Measurements from ENCODE around the gene BRD4.

The BRD4 gene

GRCh38 chr19:15279326-15279904 lies 52.9 kb downstream of the BRD4 start:
- DNase-seq (ENCODE audit: extremely low spot score, insufficient read length, low read depth): no peak
- no peak for FAIRE-seq

GRCh38 chr19:15276620-15277215 lies 55.6 kb downstream of the BRD4 start:
- DNase-seq (ENCODE audit: extremely low spot score, insufficient read length, low read depth) (no peak), FAIRE-seq (no peak)

DNA sequence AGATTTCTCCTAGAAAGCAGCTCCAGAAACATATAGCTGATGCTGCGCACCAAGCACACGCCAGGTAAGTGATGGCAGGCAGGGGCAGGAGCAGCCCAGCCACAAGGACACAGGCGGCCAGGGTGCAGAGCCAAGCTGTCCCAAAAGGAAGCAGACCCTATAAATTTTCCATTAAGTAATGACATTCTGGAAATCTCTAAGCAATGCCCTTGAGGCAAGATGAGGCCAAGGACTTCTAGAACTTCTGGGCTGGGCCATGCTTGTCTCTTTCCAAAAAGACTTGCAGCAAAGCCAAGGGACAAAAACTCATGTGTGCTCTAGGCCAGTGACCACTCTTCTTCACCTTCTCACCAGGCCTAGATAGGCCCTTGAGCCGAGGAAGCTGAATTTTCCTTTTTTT lies 57.9 kb downstream of the BRD4 start:
- FAIRE-seq (no peak), DNase-seq (ENCODE audit: extremely low spot score, insufficient read length, low read depth) (no peak)

DNA sequence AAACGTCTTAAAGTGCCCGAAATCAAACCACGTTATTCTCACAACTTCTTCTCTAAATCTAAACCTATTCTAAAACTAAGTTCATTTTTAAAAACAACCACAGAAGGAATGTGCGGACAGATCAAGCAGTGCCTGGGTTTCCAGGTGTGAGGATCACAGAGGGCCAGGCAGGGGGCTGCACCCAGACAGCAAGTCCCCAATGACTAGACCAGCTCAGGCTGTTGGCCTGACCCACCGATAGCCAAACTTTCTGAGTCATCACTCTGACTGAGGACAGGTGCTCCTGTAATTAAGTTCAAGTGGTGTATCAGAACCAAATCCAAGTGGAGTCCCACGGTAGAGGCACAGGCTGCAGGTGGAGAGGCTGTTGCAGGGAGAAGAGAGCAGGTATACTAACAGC lies 62.5 kb downstream of the BRD4 start:
- DNase-seq (ENCODE audit: extremely low spot score, insufficient read length, low read depth): no peak
- FAIRE-seq: no peak

DNA sequence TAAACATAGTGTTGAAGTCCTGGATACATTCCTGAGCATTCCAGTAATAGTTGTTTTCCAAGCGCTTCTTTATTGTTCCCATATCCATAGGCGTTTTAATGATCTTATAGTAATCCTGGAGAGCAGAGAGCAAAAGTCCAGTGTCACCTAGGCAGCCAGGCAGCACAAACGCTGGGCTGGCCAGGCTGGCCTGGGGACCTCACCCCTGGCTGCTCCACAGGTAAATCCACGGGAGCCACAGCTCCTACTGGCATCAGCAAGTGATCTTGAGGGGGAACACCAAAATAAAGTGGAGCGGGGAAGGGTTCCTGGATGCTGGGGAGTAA lies 63.4 kb downstream of the BRD4 start:
- no peak for DNase-seq (ENCODE audit: extremely low spot score, insufficient read length, low read depth)
- no peak for FAIRE-seq

DNA sequence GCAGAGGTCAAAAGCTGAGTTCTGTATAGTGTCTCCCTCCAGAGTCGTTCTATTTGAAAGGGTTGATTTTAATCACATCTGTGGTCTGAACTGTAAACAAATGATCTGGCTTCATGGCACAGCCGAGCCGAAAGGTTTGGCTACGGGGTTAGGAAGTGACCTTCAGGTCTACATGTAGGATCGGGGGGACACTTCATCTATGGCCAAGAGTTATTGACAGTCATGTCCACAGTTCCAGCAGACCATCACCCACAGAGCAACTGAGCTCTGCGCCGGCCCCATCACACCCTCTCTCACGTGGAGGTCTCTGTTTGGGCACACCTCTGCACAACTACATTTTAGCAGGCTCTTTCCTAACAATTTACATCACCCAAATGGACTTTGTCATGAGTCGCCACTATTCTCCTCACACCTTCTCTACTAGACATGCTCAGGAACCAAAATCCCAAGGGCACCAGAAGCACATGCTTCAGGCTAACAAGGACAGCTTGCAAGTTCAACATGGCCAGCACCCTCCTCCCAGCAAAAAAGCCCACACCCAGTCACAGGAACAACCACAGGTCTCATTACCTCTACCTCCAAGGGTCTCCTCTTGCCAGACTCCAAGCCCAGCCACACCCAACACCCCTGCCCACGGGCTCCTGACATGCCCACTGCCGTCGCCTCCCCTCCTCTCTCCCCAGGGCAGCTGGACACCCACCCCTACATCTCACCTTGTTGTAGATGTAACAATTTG lies 64.0 kb downstream of the BRD4 start:
- no peak for DNase-seq (ENCODE audit: extremely low spot score, insufficient read length, low read depth)
- FAIRE-seq: no peak

- FAIRE-seq (no peak), DNase-seq (ENCODE audit: extremely low spot score, insufficient read length, low read depth) (no peak)
These were observed 65.7 kb downstream of the BRD4 start for GRCh38 chr19:15266683-15267082.

DNA sequence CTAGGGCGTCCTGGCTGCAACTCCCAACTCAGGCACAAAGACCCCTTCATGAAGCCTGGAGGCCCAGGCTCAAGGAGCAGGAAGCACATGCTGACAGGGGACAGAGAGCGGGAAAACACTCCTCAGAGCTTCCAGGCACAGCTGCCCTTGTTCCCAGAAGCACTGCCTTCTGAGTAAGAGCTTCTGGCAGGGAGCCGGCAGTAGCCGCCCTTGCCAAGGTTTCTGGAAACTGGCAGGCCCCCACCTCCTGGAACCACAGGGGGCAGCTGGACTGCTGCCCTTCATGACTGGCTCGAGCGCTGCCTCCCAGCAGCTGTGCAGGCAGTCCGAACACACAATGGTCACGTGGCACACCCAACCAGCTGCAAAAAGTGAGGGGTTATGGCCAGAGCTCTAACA lies 66.5 kb downstream of the BRD4 start:
- DNase-seq (ENCODE audit: extremely low spot score, insufficient read length, low read depth) (no peak), FAIRE-seq (no peak)

DNA sequence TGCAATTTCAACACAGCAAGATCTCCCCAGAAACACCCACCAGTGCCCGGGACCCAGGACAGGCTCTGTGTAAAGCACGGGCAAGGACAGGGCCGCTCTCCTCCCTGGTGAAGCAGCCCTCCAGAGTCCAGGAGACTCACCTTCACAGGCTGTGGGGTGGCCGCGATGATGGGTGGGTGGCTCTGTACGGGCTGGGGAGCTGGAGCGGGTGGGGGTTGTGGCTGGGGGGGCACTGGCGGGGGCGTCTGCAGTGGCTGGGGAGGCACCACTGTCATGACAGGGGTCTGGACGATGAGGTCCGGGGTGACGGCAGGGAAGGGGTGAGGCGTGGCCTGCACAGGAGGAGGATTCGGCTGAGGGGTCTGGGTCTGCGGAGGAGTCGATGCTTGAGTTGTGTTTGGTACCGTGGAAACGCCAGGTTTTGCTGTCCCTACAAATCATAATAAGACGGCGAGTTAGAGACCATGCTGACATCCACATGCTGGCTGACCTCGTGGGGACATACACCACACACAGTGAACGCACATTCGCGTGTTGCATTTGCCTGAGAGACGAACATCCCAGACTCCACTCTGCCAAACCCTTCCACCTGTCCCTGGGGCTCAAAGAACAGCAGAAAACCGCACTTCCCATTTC lies 67.0 kb downstream of the BRD4 start:
- DNase-seq (ENCODE audit: extremely low spot score, insufficient read length, low read depth) (no peak), FAIRE-seq (no peak)

GRCh38 chr19:15264933-15265206 lies 67.5 kb downstream of the BRD4 start:
- FAIRE-seq: no peak

GRCh38 chr19:15264061-15264932 lies 68.0 kb downstream of the BRD4 start:
- FAIRE-seq (peak; percentile 64), DNase-seq (ENCODE audit: extremely low spot score, insufficient read length, low read depth) (no peak)

More at GRCh38 chr19:15264933-15265206, 67.5 kb downstream of the BRD4 start:
- no peak for DNase-seq (ENCODE audit: extremely low spot score, insufficient read length, low read depth)

GRCh38 chr19:15263361-15263985 lies 68.9 kb downstream of the BRD4 start:
- no peak for DNase-seq (ENCODE audit: extremely low spot score, insufficient read length, low read depth)
- FAIRE-seq: no peak

- FAIRE-seq (no peak), DNase-seq (ENCODE audit: extremely low spot score, insufficient read length, low read depth) (no peak)
These were observed 70.3 kb downstream of the BRD4 start for GRCh38 chr19:15262011-15262410.

GRCh38 chr19:15260939-15261338 lies 71.4 kb downstream of the BRD4 start:
- no peak for DNase-seq (ENCODE audit: extremely low spot score, insufficient read length, low read depth)
- FAIRE-seq: no peak

- DNase-seq (ENCODE audit: extremely low spot score, insufficient read length, low read depth) (no peak), FAIRE-seq (no peak)
These were observed 72.4 kb downstream of the BRD4 start for GRCh38 chr19:15259907-15260306.

- DNase-seq (ENCODE audit: extremely low spot score, insufficient read length, low read depth): no peak
- no peak for FAIRE-seq
These were observed 74.6 kb downstream of the BRD4 start for GRCh38 chr19:15257782-15258181.

DNA sequence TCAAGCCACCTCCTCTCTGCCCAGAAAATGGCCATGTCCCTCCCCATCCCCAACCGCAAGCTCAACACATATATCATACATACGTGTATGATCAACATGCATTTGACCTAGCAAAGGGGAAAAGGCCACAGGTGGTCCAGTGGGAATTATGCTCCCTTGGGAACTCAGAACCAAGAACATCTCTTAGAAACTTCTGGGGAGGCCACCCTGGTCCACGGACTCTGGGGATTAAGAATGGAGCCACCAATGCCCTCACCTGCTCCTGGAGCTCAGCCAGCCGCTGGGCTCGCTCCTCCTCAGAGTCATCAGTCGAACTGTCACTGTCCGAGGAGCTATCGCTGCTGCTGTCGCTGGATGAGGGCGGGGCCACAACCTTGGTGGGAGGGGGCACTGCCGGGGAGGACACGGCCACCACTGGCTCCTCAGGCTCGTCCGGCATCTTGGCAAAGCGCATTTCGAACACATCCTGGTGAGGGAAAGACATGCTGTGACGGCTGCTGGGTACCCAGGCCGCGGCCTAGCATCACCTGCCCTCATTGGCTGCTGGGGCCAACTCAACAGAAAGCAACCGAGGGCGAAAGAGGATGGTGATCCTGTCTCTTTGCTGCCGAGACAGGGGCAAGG lies 75.5 kb downstream of the BRD4 start:
- FAIRE-seq (no peak), DNase-seq (ENCODE audit: extremely low spot score, insufficient read length, low read depth) (no peak)

DNA sequence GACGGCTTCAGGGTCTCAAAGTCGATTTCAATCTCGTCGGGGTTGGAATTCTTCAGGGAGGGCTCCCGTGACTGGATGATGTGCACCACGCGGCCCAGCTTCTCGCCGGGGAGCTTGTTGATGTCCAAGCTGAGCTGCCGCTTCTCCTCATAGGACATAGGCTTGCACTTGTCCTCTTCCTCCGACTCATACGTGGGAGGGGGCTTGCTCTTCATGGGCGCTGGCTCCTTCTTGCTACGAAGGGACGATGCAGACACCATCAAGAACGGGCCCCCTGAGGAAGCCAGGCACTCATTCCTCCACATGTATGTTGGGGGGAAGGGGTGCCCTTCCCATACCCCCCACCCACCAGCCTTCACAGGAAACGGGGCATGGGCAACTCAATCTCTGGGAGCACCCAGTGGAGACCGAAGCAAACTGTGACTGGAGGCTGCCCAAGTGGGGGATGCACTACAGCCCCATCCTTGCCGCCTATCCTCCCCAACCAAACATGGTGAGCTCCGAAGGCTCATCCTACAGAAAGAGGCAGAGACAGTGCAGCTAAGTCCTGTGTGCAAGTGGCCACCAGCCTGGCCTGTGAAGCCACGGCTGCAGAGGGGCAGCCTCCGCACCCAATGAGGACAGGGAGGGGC lies 76.9 kb downstream of the BRD4 start:
- no peak for FAIRE-seq
- no peak for DNase-seq (ENCODE audit: extremely low spot score, insufficient read length, low read depth)

DNA sequence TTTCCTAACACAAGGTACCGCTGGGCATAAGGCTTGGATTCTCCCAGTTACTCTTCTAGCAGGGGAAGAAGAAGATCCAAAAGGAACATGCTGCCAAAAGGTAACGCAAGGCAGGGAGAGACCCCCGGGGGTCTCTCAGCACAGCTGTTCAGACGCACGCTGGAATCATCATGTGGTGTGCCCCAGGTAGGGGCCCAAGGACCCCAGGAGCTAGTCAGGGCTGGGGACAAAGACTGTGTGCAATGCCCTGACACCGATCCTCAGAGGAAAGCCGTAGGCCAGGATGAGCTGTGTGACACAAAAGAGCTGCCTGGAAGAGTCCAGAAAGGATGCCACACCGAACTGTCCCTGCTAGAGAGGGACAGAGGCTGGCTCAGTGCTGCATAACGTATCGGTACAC lies 77.8 kb downstream of the BRD4 start:
- FAIRE-seq (no peak), DNase-seq (ENCODE audit: extremely low spot score, insufficient read length, low read depth) (no peak)

Measured in GM18507 (cell line).